Glomerular visceral epithelial cell (primary cell): Measurements from ENCODE around the gene KIF1B.

Source experiments
- DNase-seq: peaks from one replicate; pipeline ENCODE4 v3.0.0-alpha.2; 2016; ENCODE audit errors: extremely low spot score

The KIF1B gene

GRCh38 chr1:10280439-10281350, 70.3 kb downstream of the KIF1B start:
- peak; percentile 7 for DNase-seq

- no peak for DNase-seq
Observed at GRCh38 chr1:10283318-10283984, 73.1 kb downstream of the KIF1B start.

GRCh38 chr1:10286244-10286643, 75.9 kb downstream of the KIF1B start:
- DNase-seq, result no peak

- DNase-seq, result no peak
Observed at GRCh38 chr1:10287023-10287645, 76.8 kb downstream of the KIF1B start.

- DNase-seq, result peak; percentile 24
Observed at GRCh38 chr1:10288029-10288615, 77.8 kb downstream of the KIF1B start.

- no peak for DNase-seq
Observed at GRCh38 chr1:10291705-10292104, 81.3 kb downstream of the KIF1B start.

GRCh38 chr1:10292188-10292587, 81.8 kb downstream of the KIF1B start:
- no peak for DNase-seq

- DNase-seq, result no peak
Observed at GRCh38 chr1:10295481-10296085, 85.2 kb downstream of the KIF1B start.

GRCh38 chr1:10299151-10299550, 88.8 kb downstream of the KIF1B start:
- DNase-seq, result no peak

- no peak for DNase-seq
Observed at GRCh38 chr1:10302416-10302815, 92.0 kb downstream of the KIF1B start.

GRCh38 chr1:10304295-10304694, 93.9 kb downstream of the KIF1B start:
- no peak for DNase-seq

- DNase-seq, result no peak
Observed at GRCh38 chr1:10306435-10306834, 96.1 kb downstream of the KIF1B start.

GRCh38 chr1:10308001-10308400, 97.6 kb downstream of the KIF1B start:
- no peak for DNase-seq

- no peak for DNase-seq
Observed at GRCh38 chr1:10309243-10310011, 99.1 kb downstream of the KIF1B start.

- no peak for DNase-seq
Observed at GRCh38 chr1:10316752-10317151, 106.4 kb downstream of the KIF1B start.

- no peak for DNase-seq
Observed at GRCh38 chr1:10319750-10320149, 109.4 kb downstream of the KIF1B start.

GRCh38 chr1:10320336-10320735, 110.0 kb downstream of the KIF1B start:
- DNase-seq, result no peak

- no peak for DNase-seq
Observed at GRCh38 chr1:10322821-10323220, 112.5 kb downstream of the KIF1B start.

- DNase-seq, result no peak
Observed at GRCh38 chr1:10324627-10325026, 114.3 kb downstream of the KIF1B start.

GRCh38 chr1:10325521-10325920, 115.2 kb downstream of the KIF1B start:
- DNase-seq, result no peak

- DNase-seq, result no peak
Observed at GRCh38 chr1:10326251-10326650, 115.9 kb downstream of the KIF1B start.
